NCI-H146 treated with DMSO at 0.1 percent for 48 hours (cell line): Measurements from ENCODE around the gene ADM.
A peak's percentile ranks its signal among the peaks of the same experiment; 100 is the strongest.

Experiments
- DNase-seq: peaks from one replicate; lab custom pipeline; 2025; ENCODE audit not compliant: unreplicated experiment; lab: John Stamatoyannopoulos, UW

Gene ADM

GRCh38 chr11:10289765-10290380 lies 15.0 kb upstream of the ADM start:
- DNase-seq: no peak

GRCh38 chr11:10291801-10292638 lies 12.9 kb upstream of the ADM start:
- DNase-seq: no peak

- DNase-seq: peak; percentile 43
These were observed 11.2 kb upstream of the ADM start, which contains the start of gene SBF2 for GRCh38 chr11:10293423-10294289. Gene SBF2, minus strand, starts transcription at chr11:10294219. Its CDS starts 150 bp downstream, at chr11:10294069.

- no peak for DNase-seq
These were observed 10.5 kb upstream of the ADM start for GRCh38 chr11:10294290-10294953.

DNA sequence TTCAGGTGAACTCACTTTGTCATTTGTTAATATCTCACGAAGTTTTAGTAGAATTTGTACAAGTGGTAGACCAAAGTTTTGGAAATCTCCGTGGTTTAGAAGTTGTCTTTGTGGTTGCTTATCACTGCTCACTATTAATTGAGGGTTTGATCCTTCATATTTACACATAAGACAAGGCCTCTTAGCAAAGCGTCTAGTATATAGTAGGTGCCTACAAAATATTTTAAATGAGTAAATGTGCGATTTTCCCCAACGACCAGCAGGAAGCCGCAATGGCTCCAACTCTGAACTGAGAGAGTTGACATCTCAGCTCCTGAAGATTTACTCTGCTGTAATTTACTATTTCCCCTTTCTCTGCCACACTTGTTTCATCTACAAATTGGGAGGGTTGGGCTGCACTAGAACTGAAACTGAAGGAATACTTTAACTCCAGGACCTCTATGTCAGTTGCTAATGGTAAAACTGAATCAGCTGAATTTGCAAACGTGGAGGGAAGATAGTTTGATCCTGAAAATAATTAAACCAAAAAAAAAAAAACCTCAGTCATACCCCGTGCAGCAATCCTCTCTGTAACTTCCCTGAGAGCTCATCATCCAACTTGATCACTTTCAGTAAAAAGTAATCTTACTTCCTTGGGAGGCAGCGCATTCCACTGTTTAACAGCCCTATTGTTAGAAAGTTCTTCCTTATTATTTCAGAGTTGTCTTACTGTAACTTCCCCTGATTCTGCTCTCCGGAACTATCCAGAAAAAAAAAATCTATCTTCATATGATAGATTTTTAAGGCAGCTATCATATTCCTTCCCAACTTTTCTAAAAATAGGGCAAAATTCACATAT lies 9.6 kb upstream of the ADM start:
- no peak for DNase-seq

- no peak for DNase-seq
These were observed 6.5 kb upstream of the ADM start for GRCh38 chr11:10298342-10298741.

- no peak for DNase-seq
These were observed 3.1 kb upstream of the ADM start for GRCh38 chr11:10301656-10302358.

GRCh38 chr11:10302359-10302743 lies 2.5 kb upstream of the ADM start:
- DNase-seq: no peak

DNA sequence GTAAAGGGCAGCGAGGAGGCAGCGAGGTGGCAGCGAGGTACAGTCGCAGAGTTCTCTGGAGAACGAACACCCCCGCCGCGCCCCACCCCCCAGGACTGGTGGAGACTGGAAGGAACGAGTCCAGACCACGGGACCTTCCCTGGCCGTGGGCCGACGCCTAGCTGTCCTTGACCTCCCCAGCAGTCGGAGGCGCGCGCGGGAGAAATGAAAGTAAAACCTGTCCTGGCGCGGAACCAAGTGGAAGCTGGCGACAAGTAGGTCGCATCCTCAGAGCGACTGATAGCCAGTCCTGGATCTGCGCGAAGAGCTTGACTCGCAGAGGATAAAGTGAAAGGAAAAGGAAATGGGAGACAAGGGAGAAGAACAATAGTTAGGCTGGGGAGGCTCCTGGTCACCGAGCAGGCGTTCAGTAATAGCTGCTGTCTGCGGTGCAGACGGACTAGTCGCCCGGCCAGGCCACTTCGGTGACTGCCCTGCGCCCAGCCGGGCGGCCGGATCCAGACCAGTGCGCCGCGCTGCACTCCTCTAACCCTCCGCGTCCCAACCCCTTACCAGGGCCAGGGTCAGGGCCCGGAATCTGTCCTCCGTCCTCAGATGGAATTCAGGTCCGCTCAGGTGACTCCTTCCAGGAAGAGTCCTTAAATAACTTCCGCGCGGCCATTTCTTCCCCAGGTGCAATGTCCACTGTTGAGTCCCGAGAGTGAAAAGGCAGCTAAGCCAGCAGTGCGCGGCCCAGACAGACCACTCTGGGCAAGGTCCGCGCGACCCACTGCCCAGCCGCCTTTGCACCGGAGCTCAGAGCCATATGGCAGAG lies 1.9 kb upstream of the ADM start:
- peak; percentile 41 for DNase-seq

DNA sequence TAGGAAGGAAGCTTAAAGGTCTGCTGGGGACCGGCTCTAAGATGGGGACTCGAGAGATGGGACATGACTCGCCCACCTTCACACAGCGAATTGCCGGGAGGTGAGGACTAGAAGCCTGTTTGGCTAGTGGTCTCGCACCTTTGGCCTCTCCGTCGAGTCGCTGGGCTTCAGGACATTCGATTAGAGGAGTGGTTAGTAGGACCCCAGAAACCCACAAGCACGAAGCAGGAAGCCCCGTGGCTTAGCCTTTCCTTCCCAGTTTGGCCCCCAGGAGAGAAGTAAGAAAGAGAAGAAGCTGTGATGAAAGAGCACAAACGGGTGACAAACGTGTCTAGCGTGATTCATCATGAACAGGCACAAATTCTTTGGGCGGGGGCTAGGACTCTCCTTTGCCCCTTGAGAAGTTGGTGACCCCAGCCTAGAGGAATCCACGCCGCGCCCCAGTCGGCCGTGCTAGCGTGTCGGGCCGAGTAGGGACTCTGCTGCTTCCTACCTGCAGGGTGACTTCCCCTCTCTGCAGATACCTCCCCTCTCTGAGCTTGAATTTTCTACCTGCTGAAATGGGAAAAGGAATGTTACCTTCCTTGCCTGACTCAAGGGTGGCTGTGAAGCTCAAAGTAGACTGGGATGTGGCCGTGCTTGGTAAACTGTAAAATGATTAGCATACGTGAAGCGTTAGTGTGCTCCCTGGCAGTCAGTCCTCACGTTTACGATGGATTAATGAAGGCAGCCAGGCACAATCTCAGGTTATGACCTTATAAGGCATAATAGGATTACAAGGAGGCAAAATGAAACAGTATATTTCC lies 1.1 kb upstream of the ADM start:
- peak; percentile 27 for DNase-seq

- peak; percentile 9 for DNase-seq
These were observed 540 bp downstream of the ADM start for GRCh38 chr11:10305262-10305963.

DNA sequence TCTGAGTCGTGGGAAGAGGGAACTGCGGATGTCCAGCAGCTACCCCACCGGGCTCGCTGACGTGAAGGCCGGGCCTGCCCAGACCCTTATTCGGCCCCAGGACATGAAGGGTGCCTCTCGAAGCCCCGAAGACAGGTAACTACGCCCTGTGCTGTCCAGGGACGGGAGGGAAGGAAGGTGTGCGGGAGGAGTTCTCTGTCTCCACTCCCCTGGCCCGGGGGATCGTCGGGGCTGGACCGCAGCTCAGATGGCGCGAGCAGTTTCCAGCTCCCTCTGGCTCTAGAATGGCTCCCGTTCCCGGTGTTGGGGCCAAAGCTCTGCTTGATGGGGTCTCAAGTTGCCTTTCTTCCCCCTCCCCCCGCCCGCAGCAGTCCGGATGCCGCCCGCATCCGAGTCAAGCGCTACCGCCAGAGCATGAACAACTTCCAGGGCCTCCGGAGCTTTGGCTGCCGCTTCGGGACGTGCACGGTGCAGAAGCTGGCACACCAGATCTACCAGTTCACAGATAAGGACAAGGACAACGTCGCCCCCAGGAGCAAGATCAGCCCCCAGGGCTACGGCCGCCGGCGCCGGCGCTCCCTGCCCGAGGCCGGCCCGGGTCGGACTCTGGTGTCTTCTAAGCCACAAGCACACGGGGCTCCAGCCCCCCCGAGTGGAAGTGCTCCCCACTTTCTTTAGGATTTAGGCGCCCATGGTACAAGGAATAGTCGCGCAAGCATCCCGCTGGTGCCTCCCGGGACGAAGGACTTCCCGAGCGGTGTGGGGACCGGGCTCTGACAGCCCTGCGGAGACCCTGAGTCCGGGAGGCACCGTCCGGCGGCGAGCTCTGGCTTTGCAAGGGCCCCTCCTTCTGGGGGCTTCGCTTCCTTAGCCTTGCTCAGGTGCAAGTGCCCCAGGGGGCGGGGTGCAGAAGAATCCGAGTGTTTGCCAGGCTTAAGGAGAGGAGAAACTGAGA lies 1.4 kb downstream of the ADM start:
- no peak for DNase-seq

GRCh38 chr11:10307022-10307399 lies 2.1 kb downstream of the ADM start:
- no peak for DNase-seq

DNA sequence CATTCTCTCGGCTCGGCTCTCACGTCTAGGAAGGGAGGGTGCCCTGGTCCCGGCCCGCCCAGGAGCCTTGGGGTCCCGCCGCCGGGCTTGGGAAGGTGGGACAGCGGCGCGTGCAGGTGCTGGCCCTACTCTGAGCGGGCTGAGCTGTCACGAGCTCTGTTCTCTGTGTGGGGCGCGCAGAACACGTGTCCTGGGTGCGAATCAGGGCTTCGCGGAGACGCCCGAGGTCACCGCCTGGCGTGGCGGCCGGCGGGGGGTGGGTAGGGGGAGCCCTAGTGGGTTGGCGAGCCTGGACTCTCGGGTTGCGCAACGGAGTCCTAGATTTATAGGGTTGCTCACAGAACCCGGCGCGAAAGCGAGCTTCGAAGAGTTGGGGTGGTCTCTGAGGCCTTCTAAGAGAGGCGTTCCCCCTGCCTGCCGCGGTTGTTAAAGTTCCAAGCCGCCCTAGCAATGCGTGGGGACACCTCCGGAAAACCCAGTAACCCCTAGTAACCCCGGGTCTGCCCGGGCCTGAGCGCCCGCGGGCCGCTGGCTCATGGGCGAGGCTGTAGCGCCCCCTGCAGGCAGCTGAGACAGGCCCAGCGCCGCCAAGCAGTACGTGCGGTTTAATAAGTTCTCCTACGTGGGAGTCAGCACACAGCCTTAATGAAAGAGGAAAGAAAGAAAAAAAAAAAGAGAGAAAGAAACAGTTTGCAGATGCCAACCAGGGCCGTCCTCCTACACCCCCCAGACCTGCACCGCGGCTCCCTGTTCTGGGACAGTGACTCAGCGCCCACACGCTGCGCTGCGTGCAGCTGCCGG lies 2.7 kb downstream of the ADM start:
- DNase-seq: no peak

GRCh38 chr11:10308201-10308954 lies 3.5 kb downstream of the ADM start:
- DNase-seq: no peak
